NT2/D1 (cell line): ENCODE measurements around the gene MAML2.

Experiments
- DNase-seq: peaks from one replicate; pipeline ENCODE4 v3.0.0-alpha.2; 2011; ENCODE audit warnings: low read depth, low spot score
- H3K27me3 ChIP-seq: 2 replicates; pipeline ENCODE4 v1.6.0; 2011; ENCODE audit warnings: mild to moderate bottlenecking; ENCODE audit not compliant: insufficient read length, insufficient read depth
- H3K36me3 ChIP-seq: 2 replicates; pipeline ENCODE4 v1.6.1; 2011; ENCODE audit warnings: mild to moderate bottlenecking, low read length, mixed read lengths; ENCODE audit not compliant: insufficient read depth, insufficient read length
- H3K4me1 ChIP-seq: 2 replicates; pipeline ENCODE4 v1.5.1; 2011; ENCODE audit not compliant: insufficient read depth, insufficient read length
- H3K4me3 ChIP-seq: 2 replicates; pipeline ENCODE4 v1.5.1; 2011; ENCODE audit warnings: low read depth; ENCODE audit not compliant: insufficient read length
- H3K9ac ChIP-seq: 2 replicates; pipeline ENCODE4 v1.6.0; 2011; ENCODE audit warnings: low read depth; ENCODE audit not compliant: insufficient read length
- H3K9me3 ChIP-seq: 2 replicates; pipeline ENCODE4 v1.5.1; 2011; ENCODE audit warnings: mild to moderate bottlenecking, low read length; ENCODE audit not compliant: insufficient read depth
- SUZ12 ChIP-seq: IDR thresholded peaks from 2 replicates; pipeline ENCODE4 v1.6.1; 2011; ENCODE audit not compliant: insufficient read length, insufficient read depth; ENCODE audit errors: extremely low read depth
- YY1 ChIP-seq: IDR thresholded peaks from 2 replicates; pipeline ENCODE4 v1.6.1; 2011; ENCODE audit not compliant: insufficient read length, insufficient read depth
- ZNF274 ChIP-seq: IDR thresholded peaks from 2 replicates; pipeline ENCODE4 v1.6.1; 2011; ENCODE audit warnings: mild to moderate bottlenecking, low read depth, low read length

The MAML2 gene

DNA sequence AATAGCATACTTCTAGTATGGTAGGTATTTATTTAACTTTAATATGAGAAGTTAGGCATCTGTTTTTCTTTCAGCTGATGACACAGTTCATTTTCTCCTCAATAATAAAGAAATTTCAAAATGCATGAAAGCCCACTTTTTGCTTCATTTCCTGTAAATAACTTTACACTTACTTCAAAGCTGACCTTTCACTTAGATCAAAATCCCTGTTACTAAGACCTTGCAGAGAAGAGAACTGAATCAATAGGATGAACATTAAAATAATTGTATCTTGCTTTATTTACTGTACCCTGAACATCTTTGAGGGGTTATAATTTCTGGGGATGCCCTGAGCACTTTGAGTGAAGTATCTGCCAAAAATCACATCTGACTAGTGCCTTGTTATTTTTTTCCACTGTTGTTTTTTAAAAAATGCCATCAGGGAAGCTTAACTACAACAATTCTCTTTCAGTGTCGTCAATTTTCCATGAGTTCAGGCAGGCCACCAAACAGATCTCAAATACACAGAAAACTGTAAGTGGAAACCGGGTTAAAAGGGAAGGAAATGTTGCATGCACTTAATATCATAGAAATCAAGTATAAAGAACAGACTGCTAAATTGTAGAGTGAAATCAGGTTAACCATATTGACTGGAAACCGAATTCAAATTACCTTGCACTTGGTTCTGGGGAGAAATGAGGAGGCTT, 206.2 kb downstream of the MAML2 start:
- Histone ChIP-seq H3K27me3 (no peaks in the 10 kb centered on the region), H3K9ac (no peak overlapping the region), H3K9me3 (no peaks in the 10 kb centered on the region), H3K4me1 (no peaks in the 10 kb centered on the region), H3K36me3 (no peaks in the 10 kb centered on the region), H3K4me3 (no peak overlapping the region)
- no peak for DNase-seq
- TF ChIP-seq YY1 (no peak), ZNF274 (no peak), SUZ12 (no peak)

DNA sequence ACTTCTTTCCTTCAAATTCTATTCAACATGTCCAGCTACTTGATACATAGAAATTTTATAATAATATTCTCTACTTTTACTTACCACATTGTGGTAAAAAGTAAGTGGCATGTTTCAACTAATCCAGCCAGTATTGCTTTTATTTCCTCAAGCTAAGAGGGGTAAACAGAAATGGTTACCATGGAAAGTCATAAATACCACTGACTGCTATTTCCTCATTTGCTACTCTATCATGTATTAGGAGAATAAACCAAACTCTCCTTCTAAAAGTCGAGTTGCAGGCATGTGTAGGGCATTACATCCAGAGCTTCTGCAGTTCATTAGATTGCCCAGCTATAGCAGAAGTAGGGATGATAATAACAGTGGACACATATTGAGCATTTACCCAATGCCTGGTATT, 208.4 kb downstream of the MAML2 start:
- no peaks in the 10 kb centered on the region for H3K4me1 ChIP-seq
- no peaks in the 10 kb centered on the region for H3K9me3 ChIP-seq
- no peak for TF ChIP-seq YY1
- no peak overlapping the region for H3K9ac ChIP-seq
- no peaks in the 10 kb centered on the region for H3K27me3 ChIP-seq
- DNase-seq = no peak
- no peaks in the 10 kb centered on the region for H3K36me3 ChIP-seq
- H3K4me3 ChIP-seq = no peak overlapping the region

DNA sequence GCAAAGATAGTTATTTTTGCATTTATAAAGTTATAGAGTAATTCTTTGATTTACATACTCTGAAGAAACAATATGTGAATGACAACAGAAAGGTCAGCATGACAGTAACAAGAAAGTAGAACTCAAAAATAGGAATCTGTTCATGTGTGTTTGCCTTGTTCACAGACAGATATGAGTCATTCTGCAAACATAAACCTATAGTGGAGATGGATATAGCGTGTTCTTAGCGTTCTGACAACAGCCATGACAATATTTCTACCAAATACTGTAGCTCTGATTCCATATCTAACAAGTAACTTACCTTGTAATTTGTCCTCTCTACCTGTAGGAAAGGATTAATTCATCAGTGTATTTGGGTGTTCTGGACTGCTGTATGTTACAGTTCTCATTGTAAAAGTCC, 210.6 kb downstream of the MAML2 start:
- no peak for TF ChIP-seq YY1
- no peak for TF ChIP-seq SUZ12
- no peak for TF ChIP-seq ZNF274
- Histone ChIP-seq H3K9ac (no peak overlapping the region), H3K27me3 (no peaks in the 10 kb centered on the region), H3K4me3 (no peak overlapping the region), H3K4me1 (no peaks in the 10 kb centered on the region), H3K9me3 (no peaks in the 10 kb centered on the region), H3K36me3 (no peaks in the 10 kb centered on the region)
- DNase-seq = no peak

DNA sequence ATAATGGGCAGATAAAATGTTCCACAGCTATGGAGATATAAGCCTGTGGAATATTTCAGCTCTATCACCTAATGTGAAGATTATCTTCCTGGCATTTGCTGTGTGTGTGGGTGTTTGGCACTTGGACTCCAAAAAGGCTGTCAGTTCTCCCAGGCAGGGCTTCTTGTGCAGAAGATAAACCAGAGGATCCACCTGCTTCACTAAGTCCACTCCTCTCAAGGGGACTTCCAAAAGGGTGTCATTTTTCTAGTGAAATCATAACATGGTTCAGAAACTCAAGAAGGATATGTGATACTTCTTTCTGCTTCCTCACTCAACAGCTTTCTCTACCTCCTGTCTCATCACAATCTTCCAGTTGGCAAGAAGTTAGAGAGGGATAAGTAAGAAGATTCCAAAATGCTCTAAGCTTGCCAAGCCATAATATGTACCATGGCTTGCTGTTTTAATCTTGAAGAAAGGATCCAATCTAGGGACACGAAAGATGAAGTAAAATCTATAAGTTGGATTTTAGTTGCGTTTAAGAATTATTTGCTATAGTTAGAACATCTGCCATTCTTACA, 212.9 kb downstream of the MAML2 start:
- TF ChIP-seq ZNF274 = no peak
- Histone ChIP-seq H3K4me3 (no peak overlapping the region), H3K9me3 (no peaks in the 10 kb centered on the region), H3K27me3 (no peaks in the 10 kb centered on the region), H3K9ac (no peak overlapping the region), H3K4me1 (no peaks in the 10 kb centered on the region), H3K36me3 (no peaks in the 10 kb centered on the region)
- DNase-seq = no peak

DNA sequence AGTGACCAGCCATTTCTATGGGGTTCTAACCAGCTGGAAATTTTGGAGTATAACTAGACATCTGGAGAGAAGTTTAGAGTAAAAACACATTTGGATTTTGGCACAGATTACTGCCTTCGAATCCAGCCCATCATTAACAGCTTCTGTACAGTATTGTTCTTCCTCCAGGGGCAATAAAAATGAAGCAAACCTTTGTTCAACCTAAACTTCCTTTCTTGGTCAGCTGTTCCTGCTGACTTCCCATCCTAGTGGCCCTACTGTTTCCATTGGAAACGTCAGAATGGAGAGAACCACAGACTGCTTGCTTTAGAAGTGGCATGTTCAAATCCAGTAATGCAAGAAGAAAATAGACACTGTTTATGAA, 215.4 kb downstream of the MAML2 start:
- Histone ChIP-seq H3K27me3 (no peaks in the 10 kb centered on the region), H3K4me1 (no peaks in the 10 kb centered on the region), H3K9me3 (no peaks in the 10 kb centered on the region), H3K4me3 (no peak overlapping the region), H3K36me3 (no peaks in the 10 kb centered on the region), H3K9ac (no peak overlapping the region)
- no peak for DNase-seq
- no peak for TF ChIP-seq ZNF274
- no peak for TF ChIP-seq YY1
- no peak for TF ChIP-seq SUZ12

DNA sequence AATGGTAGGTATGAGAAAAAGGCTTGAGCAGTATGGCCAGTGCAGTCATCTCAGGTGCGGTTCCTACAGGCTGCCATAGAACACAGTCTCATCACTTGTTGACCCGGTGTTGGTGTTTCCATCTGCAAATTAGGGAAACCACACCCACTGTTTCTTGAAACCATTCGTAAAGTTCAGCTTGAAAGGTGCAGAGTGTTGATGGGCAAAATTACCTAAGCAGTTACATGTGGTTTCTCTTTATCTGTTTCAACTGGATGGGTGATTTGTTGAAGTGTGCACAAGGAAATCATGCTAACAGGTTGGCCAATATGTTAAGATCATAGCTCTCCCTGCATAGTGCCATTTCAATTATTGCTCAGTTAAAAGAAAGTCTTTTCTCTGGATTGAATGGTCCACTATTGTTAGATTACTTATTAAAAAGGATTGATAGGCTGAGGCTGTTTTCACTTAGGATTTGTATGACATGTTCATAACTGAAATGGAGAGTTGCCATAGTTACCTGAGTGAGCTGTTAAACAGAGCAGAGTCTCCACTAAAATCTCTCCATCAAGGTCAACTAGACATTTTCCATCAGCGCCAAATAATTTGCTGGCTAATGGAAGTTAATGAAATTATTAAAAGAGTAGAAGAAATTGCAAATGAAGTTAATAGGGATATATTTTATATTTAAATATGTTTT, 215.9 kb downstream of the MAML2 start:
- Histone ChIP-seq H3K27me3 (no peaks in the 10 kb centered on the region), H3K9me3 (no peaks in the 10 kb centered on the region), H3K4me1 (no peaks in the 10 kb centered on the region), H3K4me3 (no peak overlapping the region), H3K9ac (no peak overlapping the region), H3K36me3 (no peaks in the 10 kb centered on the region)
- DNase-seq = no peak
- TF ChIP-seq YY1 (no peak), SUZ12 (no peak), ZNF274 (no peak)

DNA sequence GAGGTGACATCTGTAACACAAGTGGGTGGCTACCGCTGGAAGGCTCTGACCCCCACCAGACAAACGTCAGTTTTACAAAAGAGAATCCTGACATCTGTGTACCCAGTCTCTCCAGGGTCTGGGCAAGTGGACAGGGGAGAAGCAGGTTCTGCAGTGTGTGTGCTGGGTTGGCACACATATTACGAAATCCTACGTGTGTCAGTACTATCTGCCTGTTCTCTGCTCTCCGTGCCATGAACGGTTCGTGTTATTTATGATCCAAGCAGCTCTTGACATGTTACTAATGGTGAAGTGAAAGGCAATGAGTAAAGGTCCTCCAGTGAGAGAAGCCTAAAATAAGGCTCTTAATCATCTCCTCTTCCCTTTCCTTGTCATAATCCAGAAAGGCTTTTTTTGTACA, 217.6 kb downstream of the MAML2 start:
- no peaks in the 10 kb centered on the region for H3K36me3 ChIP-seq
- no peak overlapping the region for H3K4me3 ChIP-seq
- no peak for DNase-seq
- TF ChIP-seq SUZ12 = no peak
- no peak for TF ChIP-seq YY1
- TF ChIP-seq ZNF274 = no peak
- no peak overlapping the region for H3K9ac ChIP-seq
- H3K27me3 ChIP-seq = no peaks in the 10 kb centered on the region
- H3K4me1 ChIP-seq = no peaks in the 10 kb centered on the region
- no peaks in the 10 kb centered on the region for H3K9me3 ChIP-seq
